CD8-positive, alpha-beta memory T cell (primary cell): ENCODE data around the gene ISX. TPM values are rescaled to one million over a fixed set of nuclear protein-coding genes. Genes with fewer than 3 reads are reported as not detected.
"Not testable (repeated sequence)": the region's sequence is repeated elsewhere in the genome, so short reads cannot be mapped to it uniquely, and the experiment has no call there.

ENCODE experiments used
- CTCF ChIA-PET: fragments of 350-600 bp; sonication (Branson Sonifier 250); formaldehyde crosslinking; loops from one replicate; lab custom pipeline; 2021; ENCODE audit warnings: antibody characterized with exemption; lab: Charles Lee
- POLR2A ChIA-PET: fragments of 350-600 bp; sonication (Branson Sonifier 250); formaldehyde crosslinking; loops from one replicate; lab custom pipeline; 2021; ENCODE audit warnings: antibody characterized with exemption; lab: Charles Lee
- DNase-seq, 5 donors: peaks; one replicate each; pipeline versions ENCODE4 v3.0.0 to v3.0.0-alpha.2; 2020 to 2022; ENCODE audit warnings: mixed read lengths in 1 of 5
- H3K27ac ChIP-seq: one replicate; pipeline ENCODE4 v1.7.0; 2013; ENCODE audit warnings: low read depth, mild to moderate bottlenecking, low read length, moderate library complexity
- H3K27me3 ChIP-seq: 2 replicates; pipeline ENCODE4 v1.7.0; 2013; ENCODE audit warnings: low read length, mild to moderate bottlenecking; ENCODE audit not compliant: insufficient read depth, poor library complexity, severe bottlenecking
- H3K36me3 ChIP-seq: 2 replicates; pipeline ENCODE4 v1.7.0; 2013; ENCODE audit warnings: mild to moderate bottlenecking, low read length, moderate library complexity; ENCODE audit not compliant: insufficient read depth
- H3K4me1 ChIP-seq: 2 replicates; pipeline ENCODE4 v1.7.0; 2013; ENCODE audit warnings: mild to moderate bottlenecking, low read length, moderate library complexity; ENCODE audit not compliant: insufficient read depth
- H3K4me3 ChIP-seq: 2 replicates; pipeline ENCODE4 v1.7.0; 2013; ENCODE audit warnings: mild to moderate bottlenecking, low read length
- H3K9me3 ChIP-seq: 2 replicates; pipeline ENCODE4 v1.7.0; 2013; ENCODE audit warnings: mild to moderate bottlenecking, low read length
- H3K27ac Mint-ChIP-seq, 8 donors: one replicate each; pipeline ENCODE4 v1.8.0; 2020 to 2021; ENCODE audit warnings: mixed read lengths in 8 of 8, mild to moderate bottlenecking in 6 of 8, inconsistent platforms in 3 of 8, moderate library complexity in 3 of 8
- H3K27me3 Mint-ChIP-seq, 2 donors: one replicate each; pipeline ENCODE4 v1.8.0; 2020 to 2021; ENCODE audit warnings: mixed read lengths in 2 of 2, mild to moderate bottlenecking in 1 of 2, moderate library complexity in 1 of 2
- H3K36me3 Mint-ChIP-seq, 3 donors: one replicate each; pipeline ENCODE4 v1.8.0; 2020 to 2021; ENCODE audit warnings: mixed read lengths in 3 of 3, inconsistent platforms in 1 of 3, mild to moderate bottlenecking in 1 of 3
- H3K4me1 Mint-ChIP-seq, 3 donors: one replicate each; pipeline ENCODE4 v1.8.0; 2020 to 2021; ENCODE audit warnings: mixed read lengths in 3 of 3, inconsistent platforms in 1 of 3, mild to moderate bottlenecking in 1 of 3
- H3K4me3 Mint-ChIP-seq, 7 donors: one replicate each; pipeline ENCODE4 v1.8.0; 2020 to 2021; ENCODE audit warnings: mixed read lengths in 7 of 7, mild to moderate bottlenecking in 6 of 7, moderate library complexity in 4 of 7, inconsistent platforms in 2 of 7
- H3K9me3 Mint-ChIP-seq, 5 donors: one replicate each; pipeline ENCODE4 v1.8.0; 2020 to 2022; ENCODE audit warnings: mixed read lengths in 5 of 5, mild to moderate bottlenecking in 3 of 5, moderate library complexity in 2 of 5, inconsistent platforms in 1 of 5
- polyA plus RNA-seq: library from polyadenylated mRNA; unstranded; fragments of 300-500 nt; fragmentation: Illumina TruSeq; gene quantifications from one replicate; pipeline ENCODE4 v1.2.3, GENCODE V29; 2021
- total RNA-seq, 2 experiments: library from RNA; stranded (reverse); gene quantifications; one replicate each; pipeline ENCODE4 v1.2.3, GENCODE V29; 2021

ISX gene
- total and polyA plus RNA-seq, 3 experiments from 2014 or later, result not detected

- H3K27me3 Mint-ChIP-seq, result peaks cover 10 to 27% of the 10 kb centered on the region in 2 donors
- H3K4me1 Mint-ChIP-seq, H3K27ac Mint-ChIP-seq, H3K9me3 ChIP-seq, H3K27ac ChIP-seq, H3K4me3 ChIP-seq, H3K4me1 ChIP-seq, H3K36me3 Mint-ChIP-seq, DNase-seq, H3K9me3 Mint-ChIP-seq, H3K4me3 Mint-ChIP-seq, H3K36me3 ChIP-seq, CTCF ChIA-PET, POLR2A ChIA-PET, H3K27me3 ChIP-seq: not testable (repeated sequence)
These were observed 35.8 kb upstream of the ISX start for GRCh38 chr22:35030112-35030511.

DNA sequence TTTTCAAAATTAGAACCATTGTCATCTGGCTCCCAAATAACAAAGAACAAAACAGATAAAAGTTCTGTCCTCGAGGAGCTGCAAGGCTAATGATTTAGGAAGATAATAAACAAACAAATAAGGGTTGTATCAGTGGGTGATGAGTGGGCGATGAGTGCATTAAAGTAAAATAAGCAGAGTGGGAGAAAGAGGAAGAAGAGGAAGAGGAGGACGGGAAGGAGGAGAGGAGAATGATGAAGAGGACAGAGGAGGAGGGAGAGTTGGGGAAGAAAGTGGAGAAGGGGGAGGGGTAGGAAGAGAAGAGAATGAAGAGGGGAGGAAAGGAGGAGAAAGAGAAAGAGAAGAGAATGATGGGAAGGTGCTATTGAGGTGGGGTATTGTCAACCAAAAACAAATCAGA lies 33.4 kb upstream of the ISX start:
- H3K4me1 Mint-ChIP-seq, result no peaks in the 10 kb centered on the region
- no peak overlapping the region for H3K27ac Mint-ChIP-seq
- Histone ChIP-seq H3K36me3 (no peaks in the 10 kb centered on the region), H3K4me1 (no peaks in the 10 kb centered on the region), H3K9me3 (no peaks in the 10 kb centered on the region), H3K27ac (no peak overlapping the region), H3K4me3 (no peak overlapping the region), H3K27me3 (no peaks in the 10 kb centered on the region)
- no peak overlapping the region for H3K4me3 Mint-ChIP-seq
- ChIA-PET POLR2A (no interaction called here), CTCF (no interaction called here)
- no peaks in the 10 kb centered on the region for H3K9me3 Mint-ChIP-seq
- H3K36me3 Mint-ChIP-seq, result no peaks in the 10 kb centered on the region
- H3K27me3 Mint-ChIP-seq, result peaks cover 13 to 25% of the 10 kb centered on the region in 2 donors
- no peak for DNase-seq

DNA sequence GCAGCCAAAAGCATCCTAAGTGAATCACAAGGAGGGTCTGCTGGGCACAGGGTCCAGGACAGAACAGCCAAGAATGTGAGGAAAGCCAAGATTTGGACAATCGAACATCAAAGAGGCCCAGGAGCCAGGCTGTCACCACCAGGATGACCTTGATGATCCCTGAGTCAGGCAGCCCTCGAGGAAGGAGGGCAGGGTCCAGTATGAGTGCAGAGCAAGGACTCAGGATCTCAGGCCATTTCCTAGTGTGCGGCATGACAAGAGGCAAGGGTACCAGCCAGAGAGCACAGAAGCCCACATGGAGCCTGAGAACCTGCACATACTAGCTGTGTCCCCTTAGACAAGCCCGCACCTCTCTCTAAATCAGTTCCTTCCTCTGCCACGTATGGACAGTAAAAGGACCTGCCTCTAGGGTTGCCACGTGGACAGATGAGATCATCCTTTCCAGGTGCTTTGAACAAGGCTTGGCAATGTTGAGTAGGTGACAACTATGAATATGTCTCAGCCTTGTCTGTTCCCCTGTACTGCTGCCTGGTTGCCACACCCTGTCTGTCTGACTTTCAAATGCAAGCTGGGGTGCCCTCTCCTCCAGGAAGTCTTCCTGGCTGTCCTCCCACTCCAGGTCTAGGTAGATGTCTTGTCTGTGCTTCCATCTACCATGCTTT lies 32.2 kb upstream of the ISX start:
- peaks cover 19 to 29% of the 10 kb centered on the region in 2 donors for H3K27me3 Mint-ChIP-seq
- H3K36me3 Mint-ChIP-seq, result no peaks in the 10 kb centered on the region
- H3K9me3 ChIP-seq, result no peaks in the 10 kb centered on the region
- H3K4me1 ChIP-seq, result no peaks in the 10 kb centered on the region
- H3K27ac Mint-ChIP-seq, result no peak overlapping the region
- H3K36me3 ChIP-seq, result no peaks in the 10 kb centered on the region
- H3K9me3 Mint-ChIP-seq, result no peaks in the 10 kb centered on the region
- CTCF ChIA-PET, result interaction anchor here (1.3 kb wide), 1 partner anchor 13 kb away, joined by 3 read pairs; no protein-coding TSS in a partner anchor
- H3K27me3 ChIP-seq, result no peaks in the 10 kb centered on the region
- no peak for DNase-seq
- H3K4me3 Mint-ChIP-seq, result no peak overlapping the region
- POLR2A ChIA-PET, result no interaction called here
- no peaks in the 10 kb centered on the region for H3K4me1 Mint-ChIP-seq
- no peak overlapping the region for H3K4me3 ChIP-seq
- H3K27ac ChIP-seq, result no peak overlapping the region

DNA sequence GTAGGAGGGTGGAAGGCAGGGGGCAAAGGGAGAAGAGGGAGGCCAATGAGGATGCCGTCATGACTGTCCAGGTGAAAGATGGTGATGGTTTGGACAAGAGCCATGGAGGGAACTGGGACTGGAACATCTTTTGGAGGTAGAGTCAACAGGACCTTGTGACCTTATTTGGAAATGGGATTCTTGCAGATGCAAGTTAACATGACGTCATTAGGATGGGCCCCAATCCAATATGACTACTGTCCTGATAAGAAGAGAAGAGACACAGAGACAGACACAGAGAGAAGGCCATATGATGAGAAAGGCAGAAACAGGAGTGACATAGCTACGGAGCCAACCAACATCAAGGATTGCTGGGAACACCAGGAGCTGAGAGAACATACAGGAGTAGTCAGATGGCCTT lies 31.0 kb upstream of the ISX start:
- H3K36me3 Mint-ChIP-seq, result no peaks in the 10 kb centered on the region
- peaks cover 12 to 24% of the 10 kb centered on the region in 2 donors for H3K27me3 Mint-ChIP-seq
- Histone ChIP-seq H3K9me3 (no peaks in the 10 kb centered on the region), H3K27ac (no peak overlapping the region), H3K4me1 (no peaks in the 10 kb centered on the region), H3K4me3 (no peak overlapping the region), H3K27me3 (no peaks in the 10 kb centered on the region), H3K36me3 (no peaks in the 10 kb centered on the region)
- H3K4me3 Mint-ChIP-seq, result no peak overlapping the region
- ChIA-PET CTCF (interaction anchor here (1.0 to 1.3 kb wide), 2 partner anchors 12 to 14 kb away, joined by 3 read pairs; no protein-coding TSS in a partner anchor), POLR2A (no interaction called here)
- H3K4me1 Mint-ChIP-seq, result no peaks in the 10 kb centered on the region
- H3K27ac Mint-ChIP-seq, result no peak overlapping the region
- no peaks in the 10 kb centered on the region for H3K9me3 Mint-ChIP-seq
- DNase-seq, result no peak

GRCh38 chr22:35037089-35037488 lies 28.9 kb upstream of the ISX start:
- no peak overlapping the region for H3K27ac Mint-ChIP-seq
- no peaks in the 10 kb centered on the region for H3K36me3 Mint-ChIP-seq
- H3K4me1 Mint-ChIP-seq, result no peaks in the 10 kb centered on the region
- peaks cover 9 to 19% of the 10 kb centered on the region in 2 donors for H3K27me3 Mint-ChIP-seq
- no peak overlapping the region for H3K4me3 Mint-ChIP-seq
- H3K36me3 ChIP-seq, result no peaks in the 10 kb centered on the region
- DNase-seq, result no peak
- no peaks in the 10 kb centered on the region for H3K4me1 ChIP-seq
- H3K9me3 Mint-ChIP-seq, result no peaks in the 10 kb centered on the region
- ChIA-PET POLR2A (no interaction called here), CTCF (no interaction called here)
- H3K27ac ChIP-seq, result no peak overlapping the region
- no peaks in the 10 kb centered on the region for H3K27me3 ChIP-seq
- no peak overlapping the region for H3K4me3 ChIP-seq
- H3K9me3 ChIP-seq, result no peaks in the 10 kb centered on the region

GRCh38 chr22:35039625-35040024 lies 26.3 kb upstream of the ISX start:
- Histone ChIP-seq H3K27ac (no peak overlapping the region), H3K36me3 (no peaks in the 10 kb centered on the region), H3K9me3 (no peaks in the 10 kb centered on the region), H3K4me1 (no peaks in the 10 kb centered on the region), H3K27me3 (no peaks in the 10 kb centered on the region), H3K4me3 (no peak overlapping the region)
- ChIA-PET POLR2A (no interaction called here), CTCF (no interaction called here)
- Mint-ChIP-seq H3K4me3 (no peak overlapping the region), H3K36me3 (no peaks in the 10 kb centered on the region), H3K4me1 (no peaks in the 10 kb centered on the region), H3K27ac (no peak overlapping the region), H3K27me3 (peaks cover 9 to 13% of the 10 kb centered on the region in 2 donors), H3K9me3 (no peaks in the 10 kb centered on the region)
- DNase-seq, result no peak

- ChIA-PET POLR2A (no interaction called here), CTCF (no interaction called here)
- no peaks in the 10 kb centered on the region for H3K4me1 Mint-ChIP-seq
- Histone ChIP-seq H3K4me1 (no peaks in the 10 kb centered on the region), H3K27me3 (no peaks in the 10 kb centered on the region), H3K9me3 (no peaks in the 10 kb centered on the region), H3K27ac (no peak overlapping the region), H3K36me3 (no peaks in the 10 kb centered on the region), H3K4me3 (no peak overlapping the region)
- peaks cover 0 to 5% (median 0%) of the 10 kb centered on the region in 5 donors for H3K9me3 Mint-ChIP-seq
- H3K27ac Mint-ChIP-seq, result no peak overlapping the region
- no peak for DNase-seq
- peaks cover 2 to 28% of the 10 kb centered on the region in 2 donors for H3K27me3 Mint-ChIP-seq
- no peaks in the 10 kb centered on the region for H3K36me3 Mint-ChIP-seq
- no peak overlapping the region for H3K4me3 Mint-ChIP-seq
These were observed 22.6 kb upstream of the ISX start for GRCh38 chr22:35043252-35043933.

DNA sequence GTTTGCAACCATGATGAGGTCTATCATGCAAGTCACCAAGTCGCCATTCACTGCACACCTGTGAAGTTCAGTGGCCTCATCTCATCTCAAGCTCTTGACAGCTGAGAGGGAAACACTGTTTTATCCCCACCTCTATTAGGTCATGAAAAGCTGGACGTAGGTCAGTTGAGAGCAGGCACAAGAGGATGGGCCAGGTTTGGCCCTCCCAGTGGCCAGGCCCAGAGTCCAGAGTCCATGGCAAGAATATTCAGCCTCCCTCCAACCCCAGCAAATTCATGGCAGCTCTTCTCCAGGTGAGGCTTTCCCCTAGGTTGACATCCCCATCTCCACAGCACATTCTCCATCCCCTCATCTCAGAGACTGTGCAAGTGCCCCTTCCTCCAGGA lies 22.0 kb upstream of the ISX start:
- Mint-ChIP-seq H3K27me3 (peaks cover 0 to 26% of the 10 kb centered on the region in 2 donors), H3K36me3 (no peaks in the 10 kb centered on the region), H3K4me1 (no peaks in the 10 kb centered on the region), H3K27ac (no peak overlapping the region), H3K4me3 (no peak overlapping the region), H3K9me3 (peaks cover 0 to 5% (median 2%) of the 10 kb centered on the region in 5 donors)
- DNase-seq, result no peak
- Histone ChIP-seq H3K9me3 (no peaks in the 10 kb centered on the region), H3K36me3 (no peaks in the 10 kb centered on the region), H3K4me1 (no peaks in the 10 kb centered on the region), H3K27ac (no peak overlapping the region), H3K27me3 (no peaks in the 10 kb centered on the region), H3K4me3 (no peak overlapping the region)
- ChIA-PET CTCF (no interaction called here), POLR2A (no interaction called here)
